GM23338 (cell line): ENCODE measurements around the gene TET2. TPM values are rescaled to one million over a fixed set of nuclear protein-coding genes. Genes with fewer than 3 reads are reported as not detected.

Experiments used
- ATAC-seq: fragments of 200-7000 bp; cut with Tn5 transposase; 3 replicates; pipeline ENCODE4 v1.9.1; 2020
- DNase-seq: peaks from one replicate; pipeline ENCODE4 v3.0.0-alpha.2; 2015; ENCODE audit warnings: low spot score
- H2AFZ ChIP-seq: fragments of 200-600 bp; sonication (generic); 2 replicates; pipeline ENCODE4 v1.8.0; 2016; ENCODE audit warnings: antibody characterized with exemption, mild to moderate bottlenecking, moderate library complexity
- H3F3A ChIP-seq: fragments of 200-600 bp; sonication (generic); replicated peaks from 2 replicates; pipeline ENCODE4 v1.8.0; 2017; ENCODE audit warnings: antibody characterized with exemption, mixed run types, low read depth
- H3K27ac ChIP-seq: fragments of 200-600 bp; sonication (generic); 2 replicates; pipeline ENCODE4 v1.6.1; 2016; ENCODE audit warnings: low read depth
- H3K27me3 ChIP-seq: fragments of 200-600 bp; sonication (generic); 2 replicates; pipeline ENCODE4 v1.8.0; 2016; ENCODE audit warnings: mild to moderate bottlenecking, mixed run types, moderate library complexity; ENCODE audit not compliant: insufficient read depth
- H3K36me3 ChIP-seq: fragments of 200-600 bp; sonication (generic); 2 replicates; pipeline ENCODE4 v1.8.0; 2016; ENCODE audit warnings: mild to moderate bottlenecking; ENCODE audit not compliant: insufficient read depth
- H3K4me1 ChIP-seq: fragments of 200-600 bp; sonication (generic); 2 replicates; pipeline ENCODE4 v1.8.0; 2016; ENCODE audit warnings: mild to moderate bottlenecking, moderate library complexity; ENCODE audit not compliant: insufficient read depth
- H3K4me2 ChIP-seq: fragments of 200-600 bp; sonication (generic); 2 replicates; pipeline ENCODE4 v1.7.1; 2017; ENCODE audit warnings: mixed run types
- H3K4me3 ChIP-seq: fragments of 200-600 bp; sonication (generic); 2 replicates; pipeline ENCODE4 v1.6.1; 2016; ENCODE audit warnings: mixed run types
- H3K79me2 ChIP-seq: fragments of 200-600 bp; sonication (generic); replicated peaks from 2 replicates; pipeline ENCODE4 v1.8.0; 2017; ENCODE audit warnings: mild to moderate bottlenecking; ENCODE audit not compliant: insufficient read depth
- H3K9me2 ChIP-seq: fragments of 200-600 bp; sonication (generic); 2 replicates; pipeline ENCODE4 v1.8.0; 2017; ENCODE audit not compliant: insufficient read depth
- H4K20me1 ChIP-seq: fragments of 200-600 bp; sonication (generic); replicated peaks from 2 replicates; pipeline ENCODE4 v1.8.0; 2017; ENCODE audit warnings: mild to moderate bottlenecking; ENCODE audit not compliant: insufficient read depth
- H3K27ac Mint-ChIP-seq: 2 replicates; pipeline ENCODE4 v1.8.0; 2020; ENCODE audit warnings: inconsistent platforms, mild to moderate bottlenecking, moderate library complexity, mixed read lengths
- H3K27me3 Mint-ChIP-seq: 3 replicates; pipeline ENCODE4 v1.8.0; 2022; ENCODE audit warnings: low read depth, mild to moderate bottlenecking, moderate library complexity, mixed read lengths, inconsistent platforms; ENCODE audit not compliant: insufficient read depth, poor library complexity
- H3K36me3 Mint-ChIP-seq: 3 replicates; pipeline ENCODE4 v1.8.0; 2021; ENCODE audit warnings: low read depth, mild to moderate bottlenecking, inconsistent platforms, moderate library complexity, mixed read lengths
- H3K4me1 Mint-ChIP-seq: 3 replicates; pipeline ENCODE4 v1.8.0; 2020; ENCODE audit warnings: mild to moderate bottlenecking, inconsistent platforms, mixed read lengths
- H3K4me3 Mint-ChIP-seq: 3 replicates; pipeline ENCODE4 v1.8.0; 2021; ENCODE audit warnings: moderate library complexity, mild to moderate bottlenecking, inconsistent platforms, mixed read lengths
- H3K9me3 Mint-ChIP-seq: 3 replicates; pipeline ENCODE4 v1.8.0; 2020; ENCODE audit warnings: moderate library complexity, mild to moderate bottlenecking, inconsistent platforms, mixed read lengths
- CREB1 ChIP-seq: fragments of 250-450 bp; sonication (Bioruptor Pico); IDR thresholded peaks from 2 replicates; pipeline ENCODE4 v1.5.0; 2020; ENCODE audit warnings: low read depth, mild to moderate bottlenecking, moderate library complexity
- EZH2phosphoT487 ChIP-seq: fragments of 200-600 bp; sonication (generic); IDR thresholded peaks from one replicate; pipeline ENCODE4 v1.8.1; 2018; ENCODE audit warnings: antibody characterized with exemption; ENCODE audit not compliant: unreplicated experiment
- JUNB ChIP-seq: IDR thresholded peaks from one replicate; pipeline ENCODE4 v1.6.1; 2016; ENCODE audit warnings: antibody characterized with exemption; ENCODE audit not compliant: unreplicated experiment
- NANOG ChIP-seq: IDR thresholded peaks from 2 replicates; pipeline ENCODE4 v1.6.1; 2016; ENCODE audit warnings: antibody characterized with exemption, borderline replicate concordance
- ZNF114 ChIP-seq: fragments of 250-450 bp; sonication (Bioruptor Pico); IDR thresholded peaks from 2 replicates; pipeline ENCODE4 v1.5.0; 2020; ENCODE audit warnings: mild to moderate bottlenecking, moderate library complexity
- ZNF331 ChIP-seq: fragments of 250-450 bp; sonication (Bioruptor Pico); IDR thresholded peaks from 2 replicates; pipeline ENCODE4 v1.5.0; 2020; ENCODE audit warnings: low read depth, mild to moderate bottlenecking, moderate library complexity
- polyA plus RNA-seq: library from polyadenylated mRNA; unstranded; fragments of >200 nt; fragmentation: Nextera tagmentation; extraction: Ambion mirVana; gene quantifications from 2 replicates; pipeline ENCODE4 v1.2.1, GENCODE V29; 2016
- total RNA-seq: library from RNA; depleted of rRNA; stranded (reverse); fragments of >200 nt; shearing (Covaris generic); gene quantifications from 2 replicates; pipeline ENCODE4 v1.2.3, GENCODE V29; 2014
- TF ChIP-seq, protein P1 (sequence below): IDR thresholded peaks from 2 replicates; pipeline ENCODE4 v1.6.1; 2016; ENCODE audit warnings: antibody characterized with exemption
- TF ChIP-seq, protein P2 (sequence below): fragments of 250-450 bp; sonication (Bioruptor Pico); IDR thresholded peaks from 2 replicates; pipeline ENCODE4 v1.5.0; 2020; ENCODE audit warnings: mild to moderate bottlenecking, moderate library complexity
- TF ChIP-seq, protein P3 (sequence below), 2 experiments: fragments of 200-600 bp in 1 of 2; sonication (generic) in 1 of 2; conservative IDR thresholded peaks; 2 replicates each; pipeline versions ENCODE4 v1.5.1 to v1.6.1; 2016 to 2017; ENCODE audit warnings: antibody characterized with exemption in 2 of 2, low read depth in 2 of 2, mild to moderate bottlenecking in 2 of 2, moderate library complexity in 1 of 2
- TF ChIP-seq, protein P4 (sequence below): IDR thresholded peaks from one replicate; pipeline ENCODE4 v1.6.1; 2018; ENCODE audit warnings: antibody characterized with exemption; ENCODE audit not compliant: unreplicated experiment

TET2 gene
- total and polyA plus RNA-seq, 2 experiments from 2014 or later = 1.2 to 2.2 TPM

DNA sequence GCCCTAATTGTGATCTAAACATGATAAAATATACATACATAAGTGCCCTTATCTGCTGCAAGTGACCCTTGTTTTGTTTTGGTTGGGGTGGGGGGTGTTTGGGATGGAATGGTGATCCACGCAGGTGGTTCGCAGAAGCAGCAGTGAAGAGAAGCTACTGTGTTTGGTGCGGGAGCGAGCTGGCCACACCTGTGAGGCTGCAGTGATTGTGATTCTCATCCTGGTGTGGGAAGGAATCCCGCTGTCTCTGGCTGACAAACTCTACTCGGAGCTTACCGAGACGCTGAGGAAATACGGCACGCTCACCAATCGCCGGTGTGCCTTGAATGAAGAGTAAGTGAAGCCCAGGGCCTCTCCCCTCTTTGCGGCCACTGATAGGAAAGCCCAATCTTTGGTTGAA is 96.8 kb downstream of the TET2 start:
- no peak overlapping the region for H2AFZ ChIP-seq

More for the DNA sequence above, 96.8 kb downstream of the TET2 start:
- Histone ChIP-seq H3K27me3 (no peaks in the 10 kb centered on the region), H3F3A (no peaks in the 10 kb centered on the region), H3K4me3 (no peak overlapping the region), H3K79me2 (no peaks in the 10 kb centered on the region), H3K4me1 (no peaks in the 10 kb centered on the region), H3K36me3 (no peaks in the 10 kb centered on the region), H3K27ac (no peak overlapping the region), H3K4me2 (no peak overlapping the region), H3K9me2 (no peaks in the 10 kb centered on the region), H4K20me1 (no peaks in the 10 kb centered on the region)
- peak; percentile 85 for ATAC-seq
- TF ChIP-seq ZNF331 (CRISPR knock-in tag) (no peak), NANOG (no peak), EZH2phosphoT487 (no peak), ZNF114 (CRISPR knock-in tag) (no peak), CREB1 (CRISPR knock-in tag) (no peak), JUNB (no peak)
- TF ChIP-seq, protein P1, sequence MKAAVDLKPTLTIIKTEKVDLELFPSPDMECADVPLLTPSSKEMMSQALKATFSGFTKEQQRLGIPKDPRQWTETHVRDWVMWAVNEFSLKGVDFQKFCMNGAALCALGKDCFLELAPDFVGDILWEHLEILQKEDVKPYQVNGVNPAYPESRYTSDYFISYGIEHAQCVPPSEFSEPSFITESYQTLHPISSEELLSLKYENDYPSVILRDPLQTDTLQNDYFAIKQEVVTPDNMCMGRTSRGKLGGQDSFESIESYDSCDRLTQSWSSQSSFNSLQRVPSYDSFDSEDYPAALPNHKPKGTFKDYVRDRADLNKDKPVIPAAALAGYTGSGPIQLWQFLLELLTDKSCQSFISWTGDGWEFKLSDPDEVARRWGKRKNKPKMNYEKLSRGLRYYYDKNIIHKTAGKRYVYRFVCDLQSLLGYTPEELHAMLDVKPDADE = no peak
- TF ChIP-seq, protein P2, sequence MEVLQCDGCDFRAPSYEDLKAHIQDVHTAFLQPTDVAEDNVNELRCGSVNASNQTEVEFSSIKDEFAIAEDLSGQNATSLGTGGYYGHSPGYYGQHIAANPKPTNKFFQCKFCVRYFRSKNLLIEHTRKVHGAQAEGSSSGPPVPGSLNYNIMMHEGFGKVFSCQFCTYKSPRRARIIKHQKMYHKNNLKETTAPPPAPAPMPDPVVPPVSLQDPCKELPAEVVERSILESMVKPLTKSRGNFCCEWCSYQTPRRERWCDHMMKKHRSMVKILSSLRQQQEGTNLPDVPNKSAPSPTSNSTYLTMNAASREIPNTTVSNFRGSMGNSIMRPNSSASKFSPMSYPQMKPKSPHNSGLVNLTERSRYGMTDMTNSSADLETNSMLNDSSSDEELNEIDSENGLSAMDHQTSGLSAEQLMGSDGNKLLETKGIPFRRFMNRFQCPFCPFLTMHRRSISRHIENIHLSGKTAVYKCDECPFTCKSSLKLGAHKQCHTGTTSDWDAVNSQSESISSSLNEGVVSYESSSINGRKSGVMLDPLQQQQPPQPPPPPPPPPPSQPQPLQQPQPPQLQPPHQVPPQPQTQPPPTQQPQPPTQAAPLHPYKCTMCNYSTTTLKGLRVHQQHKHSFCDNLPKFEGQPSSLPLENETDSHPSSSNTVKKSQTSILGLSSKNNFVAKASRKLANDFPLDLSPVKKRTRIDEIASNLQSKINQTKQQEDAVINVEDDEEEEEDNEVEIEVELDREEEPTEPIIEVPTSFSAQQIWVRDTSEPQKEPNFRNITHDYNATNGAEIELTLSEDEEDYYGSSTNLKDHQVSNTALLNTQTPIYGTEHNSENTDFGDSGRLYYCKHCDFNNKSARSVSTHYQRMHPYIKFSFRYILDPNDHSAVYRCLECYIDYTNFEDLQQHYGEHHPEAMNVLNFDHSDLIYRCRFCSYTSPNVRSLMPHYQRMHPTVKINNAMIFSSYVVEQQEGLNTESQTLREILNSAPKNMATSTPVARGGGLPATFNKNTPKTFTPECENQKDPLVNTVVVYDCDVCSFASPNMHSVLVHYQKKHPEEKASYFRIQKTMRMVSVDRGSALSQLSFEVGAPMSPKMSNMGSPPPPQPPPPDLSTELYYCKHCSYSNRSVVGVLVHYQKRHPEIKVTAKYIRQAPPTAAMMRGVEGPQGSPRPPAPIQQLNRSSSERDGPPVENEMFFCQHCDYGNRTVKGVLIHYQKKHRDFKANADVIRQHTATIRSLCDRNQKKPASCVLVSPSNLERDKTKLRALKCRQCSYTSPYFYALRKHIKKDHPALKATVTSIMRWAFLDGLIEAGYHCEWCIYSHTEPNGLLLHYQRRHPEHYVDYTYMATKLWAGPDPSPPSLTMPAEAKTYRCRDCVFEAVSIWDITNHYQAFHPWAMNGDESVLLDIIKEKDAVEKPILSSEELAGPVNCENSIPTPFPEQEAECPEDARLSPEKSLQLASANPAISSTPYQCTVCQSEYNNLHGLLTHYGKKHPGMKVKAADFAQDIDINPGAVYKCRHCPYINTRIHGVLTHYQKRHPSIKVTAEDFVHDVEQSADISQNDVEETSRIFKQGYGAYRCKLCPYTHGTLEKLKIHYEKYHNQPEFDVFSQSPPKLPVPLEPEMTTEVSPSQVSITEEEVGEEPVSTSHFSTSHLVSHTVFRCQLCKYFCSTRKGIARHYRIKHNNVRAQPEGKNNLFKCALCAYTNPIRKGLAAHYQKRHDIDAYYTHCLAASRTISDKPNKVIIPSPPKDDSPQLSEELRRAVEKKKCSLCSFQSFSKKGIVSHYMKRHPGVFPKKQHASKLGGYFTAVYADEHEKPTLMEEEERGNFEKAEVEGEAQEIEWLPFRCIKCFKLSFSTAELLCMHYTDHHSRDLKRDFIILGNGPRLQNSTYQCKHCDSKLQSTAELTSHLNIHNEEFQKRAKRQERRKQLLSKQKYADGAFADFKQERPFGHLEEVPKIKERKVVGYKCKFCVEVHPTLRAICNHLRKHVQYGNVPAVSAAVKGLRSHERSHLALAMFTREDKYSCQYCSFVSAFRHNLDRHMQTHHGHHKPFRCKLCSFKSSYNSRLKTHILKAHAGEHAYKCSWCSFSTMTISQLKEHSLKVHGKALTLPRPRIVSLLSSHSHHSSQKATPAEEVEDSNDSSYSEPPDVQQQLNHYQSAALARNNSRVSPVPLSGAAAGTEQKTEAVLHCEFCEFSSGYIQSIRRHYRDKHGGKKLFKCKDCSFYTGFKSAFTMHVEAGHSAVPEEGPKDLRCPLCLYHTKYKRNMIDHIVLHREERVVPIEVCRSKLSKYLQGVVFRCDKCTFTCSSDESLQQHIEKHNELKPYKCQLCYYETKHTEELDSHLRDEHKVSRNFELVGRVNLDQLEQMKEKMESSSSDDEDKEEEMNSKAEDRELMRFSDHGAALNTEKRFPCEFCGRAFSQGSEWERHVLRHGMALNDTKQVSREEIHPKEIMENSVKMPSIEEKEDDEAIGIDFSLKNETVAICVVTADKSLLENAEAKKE = no peak
- TF ChIP-seq, protein P3, sequence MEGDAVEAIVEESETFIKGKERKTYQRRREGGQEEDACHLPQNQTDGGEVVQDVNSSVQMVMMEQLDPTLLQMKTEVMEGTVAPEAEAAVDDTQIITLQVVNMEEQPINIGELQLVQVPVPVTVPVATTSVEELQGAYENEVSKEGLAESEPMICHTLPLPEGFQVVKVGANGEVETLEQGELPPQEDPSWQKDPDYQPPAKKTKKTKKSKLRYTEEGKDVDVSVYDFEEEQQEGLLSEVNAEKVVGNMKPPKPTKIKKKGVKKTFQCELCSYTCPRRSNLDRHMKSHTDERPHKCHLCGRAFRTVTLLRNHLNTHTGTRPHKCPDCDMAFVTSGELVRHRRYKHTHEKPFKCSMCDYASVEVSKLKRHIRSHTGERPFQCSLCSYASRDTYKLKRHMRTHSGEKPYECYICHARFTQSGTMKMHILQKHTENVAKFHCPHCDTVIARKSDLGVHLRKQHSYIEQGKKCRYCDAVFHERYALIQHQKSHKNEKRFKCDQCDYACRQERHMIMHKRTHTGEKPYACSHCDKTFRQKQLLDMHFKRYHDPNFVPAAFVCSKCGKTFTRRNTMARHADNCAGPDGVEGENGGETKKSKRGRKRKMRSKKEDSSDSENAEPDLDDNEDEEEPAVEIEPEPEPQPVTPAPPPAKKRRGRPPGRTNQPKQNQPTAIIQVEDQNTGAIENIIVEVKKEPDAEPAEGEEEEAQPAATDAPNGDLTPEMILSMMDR (conservative IDR thresholded peaks at IDR 0.05; ENCODE audit: low read depth in 2 of 2) = no peak
- TF ChIP-seq, protein P4, sequence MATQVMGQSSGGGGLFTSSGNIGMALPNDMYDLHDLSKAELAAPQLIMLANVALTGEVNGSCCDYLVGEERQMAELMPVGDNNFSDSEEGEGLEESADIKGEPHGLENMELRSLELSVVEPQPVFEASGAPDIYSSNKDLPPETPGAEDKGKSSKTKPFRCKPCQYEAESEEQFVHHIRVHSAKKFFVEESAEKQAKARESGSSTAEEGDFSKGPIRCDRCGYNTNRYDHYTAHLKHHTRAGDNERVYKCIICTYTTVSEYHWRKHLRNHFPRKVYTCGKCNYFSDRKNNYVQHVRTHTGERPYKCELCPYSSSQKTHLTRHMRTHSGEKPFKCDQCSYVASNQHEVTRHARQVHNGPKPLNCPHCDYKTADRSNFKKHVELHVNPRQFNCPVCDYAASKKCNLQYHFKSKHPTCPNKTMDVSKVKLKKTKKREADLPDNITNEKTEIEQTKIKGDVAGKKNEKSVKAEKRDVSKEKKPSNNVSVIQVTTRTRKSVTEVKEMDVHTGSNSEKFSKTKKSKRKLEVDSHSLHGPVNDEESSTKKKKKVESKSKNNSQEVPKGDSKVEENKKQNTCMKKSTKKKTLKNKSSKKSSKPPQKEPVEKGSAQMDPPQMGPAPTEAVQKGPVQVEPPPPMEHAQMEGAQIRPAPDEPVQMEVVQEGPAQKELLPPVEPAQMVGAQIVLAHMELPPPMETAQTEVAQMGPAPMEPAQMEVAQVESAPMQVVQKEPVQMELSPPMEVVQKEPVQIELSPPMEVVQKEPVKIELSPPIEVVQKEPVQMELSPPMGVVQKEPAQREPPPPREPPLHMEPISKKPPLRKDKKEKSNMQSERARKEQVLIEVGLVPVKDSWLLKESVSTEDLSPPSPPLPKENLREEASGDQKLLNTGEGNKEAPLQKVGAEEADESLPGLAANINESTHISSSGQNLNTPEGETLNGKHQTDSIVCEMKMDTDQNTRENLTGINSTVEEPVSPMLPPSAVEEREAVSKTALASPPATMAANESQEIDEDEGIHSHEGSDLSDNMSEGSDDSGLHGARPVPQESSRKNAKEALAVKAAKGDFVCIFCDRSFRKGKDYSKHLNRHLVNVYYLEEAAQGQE = no peak
- Mint-ChIP-seq H3K27me3 (peaks cover 2% of the 10 kb centered on the region), H3K4me3 (no peak overlapping the region), H3K36me3 (no peaks in the 10 kb centered on the region), H3K27ac (no peak overlapping the region), H3K9me3 (no peaks in the 10 kb centered on the region), H3K4me1 (peaks cover 6% of the 10 kb centered on the region; the same call in 2 of the 3 replicates)
- peak; percentile 10 for DNase-seq
